HEK293 (cell line): ENCODE measurements around the gene KDM4B.

Experiments
- BCL11B ChIP-seq: fragments of 450-650 bp; formaldehyde crosslinking; IDR thresholded peaks from 2 replicates; pipeline ENCODE4 v1.5.1; 2016; ENCODE audit warnings: low read depth, missing biosample characterization, missing genetic modification characterization
- FEZF1 ChIP-seq: fragments of 450-650 bp; formaldehyde crosslinking; IDR thresholded peaks from 2 replicates; pipeline ENCODE4 v1.5.1; 2016; ENCODE audit warnings: missing biosample characterization, missing genetic modification characterization
- GLI2 ChIP-seq: fragments of 450-650 bp; formaldehyde crosslinking; IDR thresholded peaks from 2 replicates; pipeline ENCODE4; 2017; ENCODE audit warnings: missing biosample characterization, missing genetic modification characterization, low read depth, borderline replicate concordance
- GLIS2 ChIP-seq: fragments of 450-650 bp; formaldehyde crosslinking; IDR thresholded peaks from 2 replicates; pipeline ENCODE4 v1.5.1; 2016; ENCODE audit warnings: missing biosample characterization, missing genetic modification characterization
- HIC1 ChIP-seq: fragments of 450-650 bp; formaldehyde crosslinking; IDR thresholded peaks from 2 replicates; pipeline ENCODE4 v1.5.1; 2016; ENCODE audit warnings: missing biosample characterization, missing genetic modification characterization
- HOXD13 ChIP-seq: sonication (generic); formaldehyde crosslinking; IDR thresholded peaks from 2 replicates; pipeline ENCODE4 v1.8.0; 2022; ENCODE audit warnings: missing genetic modification reagents, borderline replicate concordance
- KLF1 ChIP-seq: fragments of 450-650 bp; formaldehyde crosslinking; IDR thresholded peaks from 2 replicates; pipeline ENCODE4 v1.5.1; 2016; ENCODE audit warnings: missing biosample characterization, missing genetic modification characterization
- MYNN ChIP-seq: fragments of 450-650 bp; formaldehyde crosslinking; IDR thresholded peaks from 2 replicates; pipeline ENCODE4 v1.5.1; 2016; ENCODE audit warnings: missing biosample characterization, missing genetic modification characterization, borderline replicate concordance
- PATZ1 ChIP-seq: fragments of 450-650 bp; formaldehyde crosslinking; IDR thresholded peaks from 2 replicates; pipeline ENCODE4 v1.5.1; 2016; ENCODE audit warnings: missing biosample characterization, missing genetic modification characterization
- WT1 ChIP-seq: fragments of 450-650 bp; formaldehyde crosslinking; IDR thresholded peaks from 2 replicates; pipeline ENCODE4 v1.5.1; 2016; ENCODE audit warnings: missing biosample characterization, missing genetic modification characterization
- YY1 ChIP-seq: fragments of 450-650 bp; formaldehyde crosslinking; IDR thresholded peaks from 2 replicates; pipeline ENCODE4 v1.5.1; 2018; ENCODE audit warnings: missing biosample characterization, missing genetic modification characterization
- YY2 ChIP-seq: fragments of 450-650 bp; formaldehyde crosslinking; IDR thresholded peaks from 2 replicates; pipeline ENCODE4 v1.5.1; 2016; ENCODE audit warnings: missing biosample characterization, missing genetic modification characterization
- ZBTB10 ChIP-seq: fragments of 450-650 bp; formaldehyde crosslinking; IDR thresholded peaks from 2 replicates; pipeline ENCODE4 v1.5.1; 2016; ENCODE audit warnings: missing biosample characterization, missing genetic modification characterization
- ZBTB20 ChIP-seq: fragments of 450-650 bp; formaldehyde crosslinking; IDR thresholded peaks from 2 replicates; pipeline ENCODE4 v1.5.1; 2016; ENCODE audit warnings: missing biosample characterization, missing genetic modification characterization
- ZBTB26 ChIP-seq: fragments of 450-650 bp; formaldehyde crosslinking; optimal IDR thresholded peaks from 2 replicates; pipeline ENCODE3; 2016; ENCODE audit warnings: missing biosample characterization, mild to moderate bottlenecking, missing genetic modification characterization
- ZNF132 ChIP-seq: fragments of 450-650 bp; formaldehyde crosslinking; IDR thresholded peaks from 2 replicates; pipeline ENCODE4 v1.5.1; 2017; ENCODE audit warnings: missing biosample characterization, missing genetic modification characterization, borderline replicate concordance
- ZNF19 ChIP-seq: fragments of 450-650 bp; formaldehyde crosslinking; IDR thresholded peaks from 2 replicates; pipeline ENCODE4; 2016; ENCODE audit warnings: missing biosample characterization, missing genetic modification characterization, low read depth
- ZNF23 ChIP-seq: fragments of 450-650 bp; formaldehyde crosslinking; IDR thresholded peaks from 2 replicates; pipeline ENCODE4 v1.5.1; 2016; ENCODE audit warnings: missing biosample characterization, missing genetic modification characterization, borderline replicate concordance
- ZNF302 ChIP-seq: fragments of 450-650 bp; formaldehyde crosslinking; IDR thresholded peaks from 2 replicates; pipeline ENCODE4 v1.5.1; 2016; ENCODE audit warnings: missing biosample characterization, missing genetic modification characterization, low read depth
- ZNF366 ChIP-seq: fragments of 450-650 bp; formaldehyde crosslinking; conservative IDR thresholded peaks from 2 replicates; pipeline ENCODE4 v1.5.1; 2016; ENCODE audit warnings: missing biosample characterization, missing genetic modification characterization
- ZNF37A ChIP-seq: fragments of 450-650 bp; IDR thresholded peaks from 2 replicates; pipeline ENCODE4 v1.5.1; 2018; ENCODE audit warnings: missing biosample characterization, missing genetic modification characterization
- ZNF529 ChIP-seq: fragments of 450-650 bp; formaldehyde crosslinking; IDR thresholded peaks from 2 replicates; pipeline ENCODE4 v1.5.1; 2017; ENCODE audit warnings: missing genetic modification characterization, missing biosample characterization; ENCODE audit not compliant: insufficient replicate concordance
- ZNF548 ChIP-seq: fragments of 450-650 bp; formaldehyde crosslinking; IDR thresholded peaks from 2 replicates; pipeline ENCODE4 v1.5.1; 2016; ENCODE audit warnings: missing biosample characterization, missing genetic modification characterization
- ZNF585B ChIP-seq: fragments of 450-650 bp; formaldehyde crosslinking; IDR thresholded peaks from 2 replicates; pipeline ENCODE4 v1.5.1; 2016; ENCODE audit warnings: missing biosample characterization, missing genetic modification characterization
- ZNF624 ChIP-seq: fragments of 450-650 bp; formaldehyde crosslinking; IDR thresholded peaks from 2 replicates; pipeline ENCODE4 v1.5.1; 2017; ENCODE audit warnings: missing biosample characterization, missing genetic modification characterization
- ZNF654 ChIP-seq: fragments of 450-650 bp; formaldehyde crosslinking; IDR thresholded peaks from 2 replicates; pipeline ENCODE4 v1.5.1; 2016; ENCODE audit warnings: low read depth, missing biosample characterization, missing genetic modification characterization
- ZNF768 ChIP-seq: fragments of 450-650 bp; formaldehyde crosslinking; IDR thresholded peaks from 2 replicates; pipeline ENCODE4 v1.5.1; 2018; ENCODE audit warnings: missing biosample characterization, mild to moderate bottlenecking, missing genetic modification characterization
- ZNF777 ChIP-seq: fragments of 450-650 bp; formaldehyde crosslinking; IDR thresholded peaks from 2 replicates; pipeline ENCODE4 v1.5.1; 2017; ENCODE audit warnings: missing biosample characterization, missing genetic modification characterization, borderline replicate concordance
- ZNF837 ChIP-seq: fragments of 450-650 bp; formaldehyde crosslinking; IDR thresholded peaks from 2 replicates; pipeline ENCODE4 v1.5.1; 2016; ENCODE audit warnings: missing biosample characterization, missing genetic modification characterization
- ZSCAN30 ChIP-seq: fragments of 450-650 bp; IDR thresholded peaks from 2 replicates; pipeline ENCODE4 v1.5.1; 2018; ENCODE audit warnings: missing biosample characterization, mild to moderate bottlenecking, missing genetic modification characterization, moderate library complexity

Gene KDM4B

GRCh38 chr19:4967738-4968461 lies 1.0 kb upstream of the KDM4B start (continued):
- TF ChIP-seq HOXD13 (CRISPR knock-in tag) (no peak), ZNF654 (tag by site-specific recombination) (no peak), YY2 (no peak), HIC1 (tag by site-specific recombination) (no peak), ZNF23 (tag by site-specific recombination) (no peak), ZNF777 (tag by site-specific recombination) (no peak), YY1 (tag by site-specific recombination) (no peak), ZNF366 (tag by site-specific recombination) (no peak), GLIS2 (tag by site-specific recombination) (no peak), ZNF529 (tag by site-specific recombination) (no peak), ZBTB26 (tag by site-specific recombination) (no peak), ZBTB20 (tag by site-specific recombination) (peak; percentile 39; the same call in 1 of the 2 replicates), PATZ1 (tag by site-specific recombination) (no peak), ZSCAN30 (tag by site-specific recombination) (0 out of 2 replicates have a peak, but pooled peaks have one; percentile 85), WT1 (tag by site-specific recombination) (no peak), ZNF837 (tag by site-specific recombination) (no peak), ZNF37A (tag by site-specific recombination) (no peak), ZNF302 (tag by site-specific recombination) (no peak), ZNF19 (tag by site-specific recombination) (no peak), ZNF768 (no peak), ZNF548 (tag by site-specific recombination) (no peak), ZBTB10 (tag by site-specific recombination) (0 out of 2 replicates have a peak, but pooled peaks have one; percentile 77), KLF1 (tag by site-specific recombination) (peak; percentile 59), MYNN (tag by site-specific recombination) (no peak), BCL11B (no peak), ZNF132 (tag by site-specific recombination) (no peak), ZNF585B (tag by site-specific recombination) (no peak), FEZF1 (tag by site-specific recombination) (peak; percentile 60; the same call in 1 of the 2 replicates), GLI2 (tag by site-specific recombination) (no peak), ZNF624 (tag by site-specific recombination) (no peak)
